ENCODE results near the gene OSBPL6. TPM values are rescaled to one million over a fixed set of nuclear protein-coding genes. Genes with fewer than 3 reads are reported as not detected.

OSBPL6 gene
- total and polyA plus RNA-seq, 10 of the 15 experiments (the other 5 are each of a cell fraction or from before 2014, with no cell fraction given) = 0.01 to 0.08 (median 0.03) TPM; not detected in 5

DNA sequence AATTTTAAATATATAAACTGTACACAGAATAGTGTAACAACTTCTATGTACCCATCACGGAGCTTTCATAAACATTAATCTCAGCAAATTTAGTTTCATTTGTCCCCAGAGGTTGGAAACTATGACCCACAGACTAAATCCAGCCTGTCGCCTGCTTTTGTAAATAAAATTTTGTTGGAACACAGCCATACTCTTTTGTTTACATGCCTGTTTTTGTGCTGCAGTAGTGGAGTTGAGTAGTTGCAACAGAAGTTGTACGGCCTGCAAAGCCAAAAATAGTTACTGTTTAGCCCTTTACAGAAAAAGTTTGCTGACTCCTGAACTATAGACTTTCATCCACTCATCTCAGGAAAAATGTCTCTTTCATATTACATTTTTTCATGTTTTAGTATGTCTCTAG, 42.3 kb upstream of the OSBPL6 start:
- DNase-seq (ENCODE audit: low read depth, low spot score) (no peak), ATAC-seq (no peak), FAIRE-seq (no peak)
- 67% methylated on average over 3 of the region's 3 CpGs for WGBS (ENCODE audit: insufficient coverage, insufficient replicate concordance, low lambda C conversion rate, missing lambda C conversion rate)
- ChIA-PET RAD21 (ENCODE audit: unreplicated experiment) (no interaction called here), POLR2A (no interaction called here), SMC1A (ENCODE audit: uncharacterized antibody, unreplicated experiment) (no interaction called here), CTCF (interaction anchor here (0.6 to 1.4 kb wide), 3 partner anchors 40 to 262 kb away, joined by 3 to 5 read pairs (median 4); partner anchors contain the start of gene RBM45)
- Histone ChIP-seq H3K79me2 (ENCODE audit: control insufficient read depth, insufficient read depth, low read length) (no peaks in the 10 kb centered on the region), H3K27me3 (replicated peaks in 1 of 2; ENCODE audit: control insufficient read depth in 2 of 2, insufficient read depth in 2 of 2, low read length in 1 of 2) (no peaks in the 10 kb centered on the region), H3K4me2 (ENCODE audit: control insufficient read depth, insufficient read depth) (no peak overlapping the region), H3K4me1 (ENCODE audit: control insufficient read depth, insufficient read depth, low read length) (no peaks in the 10 kb centered on the region), H4K20me1 (ENCODE audit: control insufficient read depth, insufficient read depth) (no peaks in the 10 kb centered on the region), H3K27ac (ENCODE audit: control insufficient read depth, insufficient read depth) (no peak overlapping the region), H2AFZ (ENCODE audit: control insufficient read depth, low read depth, low read length) (no peak overlapping the region), H3K9ac (ENCODE audit: control insufficient read depth, insufficient read depth, low read length) (no peak overlapping the region), H3K4me3 (no peak overlapping the region), H3K9me3 (replicated peaks; ENCODE audit: control insufficient read depth, insufficient read depth, low read length) (no peaks in the 10 kb centered on the region; the same call in 2 of the 3 replicates), H3K36me3 (ENCODE audit: control insufficient read depth in 2 of 2, insufficient read depth in 2 of 2, low read length in 1 of 2) (no peaks in the 10 kb centered on the region)
- in situ Hi-C loops (cut with MboI) (no loop called here), intact Hi-C loops (cut with micrococcal nuclease; ENCODE audit: unreplicated experiment) (no loop called here)
- TF ChIP-seq, protein P1, sequence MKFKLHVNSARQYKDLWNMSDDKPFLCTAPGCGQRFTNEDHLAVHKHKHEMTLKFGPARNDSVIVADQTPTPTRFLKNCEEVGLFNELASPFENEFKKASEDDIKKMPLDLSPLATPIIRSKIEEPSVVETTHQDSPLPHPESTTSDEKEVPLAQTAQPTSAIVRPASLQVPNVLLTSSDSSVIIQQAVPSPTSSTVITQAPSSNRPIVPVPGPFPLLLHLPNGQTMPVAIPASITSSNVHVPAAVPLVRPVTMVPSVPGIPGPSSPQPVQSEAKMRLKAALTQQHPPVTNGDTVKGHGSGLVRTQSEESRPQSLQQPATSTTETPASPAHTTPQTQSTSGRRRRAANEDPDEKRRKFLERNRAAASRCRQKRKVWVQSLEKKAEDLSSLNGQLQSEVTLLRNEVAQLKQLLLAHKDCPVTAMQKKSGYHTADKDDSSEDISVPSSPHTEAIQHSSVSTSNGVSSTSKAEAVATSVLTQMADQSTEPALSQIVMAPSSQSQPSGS (IDR thresholded peaks at IDR 0.05; ENCODE audit: low read length) = no peak
- TF ChIP-seq SUZ12 (IDR thresholded peaks at IDR 0.05; ENCODE audit: unreplicated experiment) (no peak), STAT1 (conservative IDR thresholded peaks at IDR 0.05) (no peak), SMARCA5 (IDR thresholded peaks at IDR 0.05) (no peak), TBL1XR1 (IDR thresholded peaks at IDR 0.05; ENCODE audit: low read depth, low read length) (no peak), BCL11A (IDR thresholded peaks at IDR 0.05; ENCODE audit: low read depth, low read length) (no peak), ATF3 (IDR thresholded peaks at IDR 0.05; ENCODE audit: borderline replicate concordance, extremely low read depth, low read depth, low read length) (no peak), CBFB (IDR thresholded peaks at IDR 0.05; ENCODE audit: low read depth) (no peak), RUNX3 (IDR thresholded peaks at IDR 0.05; ENCODE audit: low read length) (no peak), SMAD5 (IDR thresholded peaks at IDR 0.05; ENCODE audit: low read depth) (no peak), MXI1 (IDR thresholded peaks at IDR 0.05; ENCODE audit: low read depth, low read length) (no peak), ZNF217 (IDR thresholded peaks at IDR 0.05) (no peak), TCF7 (IDR thresholded peaks at IDR 0.05; ENCODE audit: borderline replicate concordance) (no peak), GATAD2B (conservative IDR thresholded peaks at IDR 0.05; ENCODE audit: low read depth) (no peak), ZNF622 (IDR thresholded peaks at IDR 0.05) (no peak), NRF1 (conservative IDR thresholded peaks at IDR 0.05; ENCODE audit: low read depth, low read length) (no peak), PKNOX1 (IDR thresholded peaks at IDR 0.05) (no peak), TARDBP (IDR thresholded peaks at IDR 0.05; ENCODE audit: borderline replicate concordance) (no peak)
- TF ChIP-seq, protein P2, sequence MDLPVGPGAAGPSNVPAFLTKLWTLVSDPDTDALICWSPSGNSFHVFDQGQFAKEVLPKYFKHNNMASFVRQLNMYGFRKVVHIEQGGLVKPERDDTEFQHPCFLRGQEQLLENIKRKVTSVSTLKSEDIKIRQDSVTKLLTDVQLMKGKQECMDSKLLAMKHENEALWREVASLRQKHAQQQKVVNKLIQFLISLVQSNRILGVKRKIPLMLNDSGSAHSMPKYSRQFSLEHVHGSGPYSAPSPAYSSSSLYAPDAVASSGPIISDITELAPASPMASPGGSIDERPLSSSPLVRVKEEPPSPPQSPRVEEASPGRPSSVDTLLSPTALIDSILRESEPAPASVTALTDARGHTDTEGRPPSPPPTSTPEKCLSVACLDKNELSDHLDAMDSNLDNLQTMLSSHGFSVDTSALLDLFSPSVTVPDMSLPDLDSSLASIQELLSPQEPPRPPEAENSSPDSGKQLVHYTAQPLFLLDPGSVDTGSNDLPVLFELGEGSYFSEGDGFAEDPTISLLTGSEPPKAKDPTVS (IDR thresholded peaks at IDR 0.05; ENCODE audit: low read depth, low read length) = no peak
- TF ChIP-seq, protein P3, sequence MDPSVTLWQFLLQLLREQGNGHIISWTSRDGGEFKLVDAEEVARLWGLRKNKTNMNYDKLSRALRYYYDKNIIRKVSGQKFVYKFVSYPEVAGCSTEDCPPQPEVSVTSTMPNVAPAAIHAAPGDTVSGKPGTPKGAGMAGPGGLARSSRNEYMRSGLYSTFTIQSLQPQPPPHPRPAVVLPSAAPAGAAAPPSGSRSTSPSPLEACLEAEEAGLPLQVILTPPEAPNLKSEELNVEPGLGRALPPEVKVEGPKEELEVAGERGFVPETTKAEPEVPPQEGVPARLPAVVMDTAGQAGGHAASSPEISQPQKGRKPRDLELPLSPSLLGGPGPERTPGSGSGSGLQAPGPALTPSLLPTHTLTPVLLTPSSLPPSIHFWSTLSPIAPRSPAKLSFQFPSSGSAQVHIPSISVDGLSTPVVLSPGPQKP (IDR thresholded peaks at IDR 0.05; ENCODE audit: low read depth, low read length) = no peak
- BruUV-seq (replicated peaks) = no TSS peak
